Keratinocyte (primary cell): ENCODE data around the gene SMARCA4. TPM values are rescaled to one million over a fixed set of nuclear protein-coding genes. Genes with fewer than 3 reads are reported as not detected.

Source experiments
- DNase-seq: peaks from one replicate; pipeline ENCODE4 v3.0.0-alpha.2; 2011; ENCODE audit warnings: low read depth, missing footprints, low spot score
- FAIRE-seq: peaks from 2 replicates; lab custom pipeline; 2011; peaks lifted over from hg19 to GRCh38; lab: Jason Lieb, UNC
- H2AFZ ChIP-seq: 2 replicates; pipeline ENCODE4 v1.6.0; 2012; ENCODE audit warnings: low read length, control low read depth, inconsistent platforms; ENCODE audit not compliant: control insufficient read depth
- H3K27ac ChIP-seq: 2 replicates; pipeline ENCODE4 v1.5.1; 2011; ENCODE audit warnings: low read length; ENCODE audit not compliant: control insufficient read depth, insufficient read depth
- H3K27me3 ChIP-seq: 3 replicates; pipeline ENCODE4 v1.6.0; 2011; ENCODE audit warnings: low read length; ENCODE audit not compliant: control insufficient read depth, insufficient read depth; ENCODE audit errors: extremely low read depth
- H3K36me3 ChIP-seq, 2 experiments: 2 replicates in 1 of 2; 3 replicates in 1 of 2; pipeline ENCODE4 v1.5.1; 2011; ENCODE audit warnings: low read length in 2 of 2, mild to moderate bottlenecking in 1 of 2; ENCODE audit not compliant: control insufficient read depth in 2 of 2, insufficient read depth in 2 of 2; ENCODE audit errors: extremely low read depth in 1 of 2
- H3K4me1 ChIP-seq: 3 replicates; pipeline ENCODE4 v1.5.1; 2011; ENCODE audit warnings: low read length; ENCODE audit not compliant: control insufficient read depth, insufficient read depth; ENCODE audit errors: extremely low read depth
- H3K4me2 ChIP-seq: 3 replicates; pipeline ENCODE4 v1.6.0; 2011; ENCODE audit warnings: low read depth, low read length; ENCODE audit not compliant: control insufficient read depth, insufficient read depth; ENCODE audit errors: extremely low read depth
- H3K4me3 ChIP-seq, 3 experiments: fragments of 200-600 bp in 1 of 3; sonication (generic) in 1 of 3; 2 replicates in 2 of 3; 3 replicates in 1 of 3; pipeline ENCODE4 v1.5.1; 2011 to 2016; ENCODE audit warnings: low read length in 3 of 3, mild to moderate bottlenecking in 3 of 3, control low read depth in 2 of 3, inconsistent platforms in 1 of 3, low read depth in 1 of 3, mixed read lengths in 1 of 3, mixed run types in 1 of 3, moderate library complexity in 1 of 3; ENCODE audit not compliant: control insufficient read depth in 2 of 3, insufficient read depth in 2 of 3; ENCODE audit errors: extremely low read depth in 1 of 3
- H3K79me2 ChIP-seq: 2 replicates; pipeline ENCODE4 v1.6.0; 2012; ENCODE audit warnings: low read length; ENCODE audit not compliant: control insufficient read depth, insufficient read depth
- H3K9ac ChIP-seq: 3 replicates; pipeline ENCODE4 v1.6.0; 2011; ENCODE audit warnings: low read length; ENCODE audit not compliant: control insufficient read depth, insufficient read depth; ENCODE audit errors: extremely low read depth
- H3K9me1 ChIP-seq: 3 replicates; pipeline ENCODE4 v1.6.0; 2011; ENCODE audit warnings: low read length; ENCODE audit not compliant: control insufficient read depth, insufficient read depth; ENCODE audit errors: extremely low read depth
- H3K9me3 ChIP-seq: 2 replicates; pipeline ENCODE4 v1.5.1; 2012; ENCODE audit warnings: low read depth, low read length; ENCODE audit not compliant: control insufficient read depth
- H4K20me1 ChIP-seq: 3 replicates; pipeline ENCODE4 v1.6.0; 2011; ENCODE audit warnings: low read length; ENCODE audit not compliant: control insufficient read depth, insufficient read depth; ENCODE audit errors: extremely low read depth
- CTCF ChIP-seq, 3 experiments: IDR thresholded peaks in 1 of 3; conservative IDR thresholded peaks in 1 of 3; optimal IDR thresholded peaks in 1 of 3; 2 replicates in 2 of 3; 3 replicates in 1 of 3; pipeline versions ENCODE3 to v1.5.1; 2011; ENCODE audit warnings: low read length in 3 of 3, mild to moderate bottlenecking in 3 of 3, moderate library complexity in 2 of 3, control low read depth in 1 of 3, inconsistent platforms in 1 of 3; ENCODE audit not compliant: insufficient read depth in 2 of 3; ENCODE audit errors: extremely low read depth in 1 of 3
- EZH2 ChIP-seq: IDR thresholded peaks from one replicate; pipeline ENCODE4 v1.6.1; 2012; ENCODE audit warnings: inconsistent platforms, mild to moderate bottlenecking, low read length, moderate library complexity
- dilution Hi-C: fragments of 300-500 bp; cut with MboI; formaldehyde crosslinking; loops from one replicate; pipeline ENCODE4 v1.7.0; 2020; ENCODE audit warnings: low sequenced_read_pairs; ENCODE audit not compliant: extremely low pct_ligation_motif_present
- polyA plus RNA-seq, 5 experiments: library from polyadenylated mRNA; depleted of rRNA in 3 of 5; stranded (reverse) in 3 of 5; stranded (forward) in 1 of 5; unstranded in 1 of 5; fragments of >200 nt; gene quantifications; 1 replicate in 1 of 5; 2 replicates in 3 of 5; 3 replicates in 1 of 5; pipeline versions ENCODE4 v1.2.1 to v1.2.3, GENCODE V29; 2011 to 2012; ENCODE audit warnings: missing spikeins in 2 of 5, low read depth in 1 of 5, low replicate concordance in 1 of 5

The SMARCA4 gene
- polyA plus RNA-seq, 1 donor (not counting 4 experiments of a cell fraction or from before 2014, with no cell fraction given) = 33.1 TPM

GRCh38 chr19:11046605-11047354 lies 86.0 kb downstream of the SMARCA4 start:
- Histone ChIP-seq H3K27me3 (no peaks in the 10 kb centered on the region), H3K4me2 (no peak overlapping the region), H3K36me3 (peaks cover 11 to 35% of the 10 kb centered on the region in 2 experiments), H3K9me3 (no peaks in the 10 kb centered on the region), H3K79me2 (no peaks in the 10 kb centered on the region), H3K9ac (no peak overlapping the region), H3K4me3 (no peak overlapping the region), H4K20me1 (no peaks in the 10 kb centered on the region), H3K27ac (no peak overlapping the region), H2AFZ (no peak overlapping the region), H3K9me1 (no peaks in the 10 kb centered on the region), H3K4me1 (peaks cover 12% of the 10 kb centered on the region)
- DNase-seq (no peak), FAIRE-seq (no peak)
- dilution Hi-C loops = no loop called here
- TF ChIP-seq CTCF (optimal IDR thresholded peaks at IDR 0.05 in 1 of 3, IDR thresholded peaks at IDR 0.05 in 1 of 3, conservative IDR thresholded peaks at IDR 0.05 in 1 of 3; ENCODE audit: extremely low read depth in 1 of 3, insufficient read depth in 2 of 3, low read length in 3 of 3) (no peak), EZH2 (no peak)

GRCh38 chr19:11047866-11048265 lies 87.0 kb downstream of the SMARCA4 start:
- Histone ChIP-seq H3K36me3 (peaks cover 14 to 36% of the 10 kb centered on the region in 2 experiments), H3K9ac (no peak overlapping the region), H3K4me3 (no peak overlapping the region), H3K27me3 (no peaks in the 10 kb centered on the region), H3K9me3 (no peaks in the 10 kb centered on the region), H3K27ac (no peak overlapping the region), H3K79me2 (no peaks in the 10 kb centered on the region), H3K4me1 (peaks cover 12% of the 10 kb centered on the region), H3K9me1 (no peaks in the 10 kb centered on the region), H2AFZ (no peak overlapping the region), H4K20me1 (peaks cover 2% of the 10 kb centered on the region), H3K4me2 (no peak overlapping the region)
- TF ChIP-seq CTCF (optimal IDR thresholded peaks at IDR 0.05 in 1 of 3, IDR thresholded peaks at IDR 0.05 in 1 of 3, conservative IDR thresholded peaks at IDR 0.05 in 1 of 3; ENCODE audit: extremely low read depth in 1 of 3, insufficient read depth in 2 of 3, low read length in 3 of 3) = no peak
- FAIRE-seq (no peak), DNase-seq (no peak)
- dilution Hi-C loops = no loop called here
